Activated CD8-positive, alpha-beta T cell treated with anti-CD3 and anti-CD28 coated beads for 36 hours (primary cell): ENCODE data around the gene MARCKSL1. TPM values are rescaled to one million over a fixed set of nuclear protein-coding genes. Genes with fewer than 3 reads are reported as not detected.
"Not testable (repeated sequence)": the region's sequence is repeated elsewhere in the genome, so short reads cannot be mapped to it uniquely, and the experiment has no call there.

Source experiments
- ATAC-seq: fragments of 200-7000 bp; cut with Tn5 transposase; one replicate; pipeline ENCODE4 v1.10.0; 2021; ENCODE audit warnings: mild to moderate bottlenecking, moderate library complexity
- CTCF ChIA-PET: fragments of 350-600 bp; sonication (Branson Sonifier 250); formaldehyde crosslinking; loops from one replicate; lab custom pipeline; 2021; ENCODE audit warnings: antibody characterized with exemption; lab: Charles Lee
- POLR2A ChIA-PET: fragments of 350-600 bp; sonication (Branson Sonifier 250); formaldehyde crosslinking; loops from one replicate; lab custom pipeline; 2021; ENCODE audit warnings: antibody characterized with exemption; lab: Charles Lee
- DNase-seq: peaks from one replicate; pipeline ENCODE4 v3.0.0-alpha.2; 2020
- H3K27ac Mint-ChIP-seq: one replicate; pipeline ENCODE4 v1.8.0; 2021; ENCODE audit warnings: mild to moderate bottlenecking, mixed read lengths
- H3K27me3 Mint-ChIP-seq: one replicate; pipeline ENCODE4 v1.8.0; 2021; ENCODE audit warnings: mixed read lengths
- H3K36me3 Mint-ChIP-seq: one replicate; pipeline ENCODE4 v1.8.0; 2021; ENCODE audit warnings: low read depth, mixed read lengths
- H3K4me1 Mint-ChIP-seq: one replicate; pipeline ENCODE4 v1.8.0; 2021; ENCODE audit warnings: low read depth, mixed read lengths
- H3K4me3 Mint-ChIP-seq: one replicate; pipeline ENCODE4 v1.8.0; 2021; ENCODE audit warnings: mild to moderate bottlenecking, moderate library complexity, mixed read lengths
- H3K9me3 Mint-ChIP-seq: one replicate; pipeline ENCODE4 v1.8.0; 2021; ENCODE audit warnings: mixed read lengths
- intact Hi-C: fragments of 100-400 bp; cut with micrococcal nuclease; formaldehyde crosslinking; loops from one replicate; pipeline ENCODE4 v1.10.0; 2022
- total RNA-seq, 2 experiments: library from RNA; stranded (reverse); gene quantifications; one replicate each; pipeline ENCODE4 v1.2.3, GENCODE V29; 2021
- TF ChIP-seq, protein P1 (sequence below): fragments of 200-600 bp; IDR thresholded peaks from one replicate; pipeline ENCODE4 v1.8.0; 2022; ENCODE audit warnings: antibody characterized with exemption, mild to moderate bottlenecking

The MARCKSL1 gene
- total RNA-seq, 2 experiments from 2014 or later, result 31.2 to 33.5 TPM

GRCh38 chr1:32305310-32305709, 30.7 kb downstream of the MARCKSL1 start:
- ATAC-seq (no peak), DNase-seq (no peak)
- peaks cover 55% of the 10 kb centered on the region for H3K4me1 Mint-ChIP-seq
- H3K27ac Mint-ChIP-seq, result no peak overlapping the region
- peaks cover 64% of the 10 kb centered on the region for H3K36me3 Mint-ChIP-seq
- POLR2A ChIA-PET, result interaction anchor here (3.1 kb wide), 1 partner anchor 13 kb away, joined by 15 read pairs; the partner anchor contains the start of gene HDAC1
- TF ChIP-seq, protein P1, sequence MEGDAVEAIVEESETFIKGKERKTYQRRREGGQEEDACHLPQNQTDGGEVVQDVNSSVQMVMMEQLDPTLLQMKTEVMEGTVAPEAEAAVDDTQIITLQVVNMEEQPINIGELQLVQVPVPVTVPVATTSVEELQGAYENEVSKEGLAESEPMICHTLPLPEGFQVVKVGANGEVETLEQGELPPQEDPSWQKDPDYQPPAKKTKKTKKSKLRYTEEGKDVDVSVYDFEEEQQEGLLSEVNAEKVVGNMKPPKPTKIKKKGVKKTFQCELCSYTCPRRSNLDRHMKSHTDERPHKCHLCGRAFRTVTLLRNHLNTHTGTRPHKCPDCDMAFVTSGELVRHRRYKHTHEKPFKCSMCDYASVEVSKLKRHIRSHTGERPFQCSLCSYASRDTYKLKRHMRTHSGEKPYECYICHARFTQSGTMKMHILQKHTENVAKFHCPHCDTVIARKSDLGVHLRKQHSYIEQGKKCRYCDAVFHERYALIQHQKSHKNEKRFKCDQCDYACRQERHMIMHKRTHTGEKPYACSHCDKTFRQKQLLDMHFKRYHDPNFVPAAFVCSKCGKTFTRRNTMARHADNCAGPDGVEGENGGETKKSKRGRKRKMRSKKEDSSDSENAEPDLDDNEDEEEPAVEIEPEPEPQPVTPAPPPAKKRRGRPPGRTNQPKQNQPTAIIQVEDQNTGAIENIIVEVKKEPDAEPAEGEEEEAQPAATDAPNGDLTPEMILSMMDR, result no peak
- peaks cover 4% of the 10 kb centered on the region for H3K9me3 Mint-ChIP-seq
- no peaks in the 10 kb centered on the region for H3K27me3 Mint-ChIP-seq
- CTCF ChIA-PET, result interaction anchor here (2.8 kb wide), 1 partner anchor 90 kb away, joined by 11 read pairs; no protein-coding TSS in a partner anchor
- H3K4me3 Mint-ChIP-seq, result no peak overlapping the region
- intact Hi-C loops, result no loop called here

DNA sequence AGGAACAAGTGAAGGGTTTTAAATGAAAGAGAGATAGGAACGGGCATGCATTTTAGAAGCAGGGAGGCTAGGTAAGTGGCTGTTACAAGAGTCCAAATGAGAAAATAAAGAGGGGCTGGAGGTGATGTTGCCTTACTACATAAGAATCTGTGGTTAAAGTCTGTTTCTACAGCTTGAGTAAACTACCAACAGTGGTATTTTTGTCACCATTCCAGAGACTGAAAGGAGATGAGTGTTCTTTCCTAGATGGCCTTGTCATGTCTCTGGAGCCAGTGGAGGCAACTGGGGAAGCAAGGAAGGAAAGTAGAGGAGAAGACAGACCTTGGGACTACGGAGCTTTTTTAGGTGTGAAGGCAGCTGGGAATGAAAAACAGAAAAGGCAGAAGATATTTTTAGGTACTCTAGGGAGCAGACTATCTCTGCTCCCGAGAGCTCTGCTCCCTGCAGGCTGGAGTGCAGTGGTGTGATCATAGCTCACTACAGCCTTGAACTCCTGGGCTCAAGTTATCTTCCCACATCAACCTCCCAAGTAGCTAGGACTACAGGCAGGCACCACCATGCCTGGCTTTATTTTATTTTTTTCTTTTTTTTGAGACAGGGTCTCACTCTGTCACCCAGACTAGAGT, 31.9 kb downstream of the MARCKSL1 start:
- H3K9me3 Mint-ChIP-seq, result peaks cover 4% of the 10 kb centered on the region
- H3K4me1 Mint-ChIP-seq, result peaks cover 55% of the 10 kb centered on the region
- H3K27me3 Mint-ChIP-seq, result no peaks in the 10 kb centered on the region
- ChIA-PET POLR2A (interaction anchor here (0.5 to 3.1 kb wide), 6 partner anchors 8 to 110 kb away, joined by 3 to 15 read pairs (median 4); partner anchors contain the start of gene HDAC1), CTCF (interaction anchor here (0.9 to 2.8 kb wide), 3 partner anchors 81 to 88 kb away, joined by 3 to 11 read pairs (median 3); no protein-coding TSS in a partner anchor)
- peaks cover 56% of the 10 kb centered on the region for H3K36me3 Mint-ChIP-seq
- TF ChIP-seq, protein P1, result no peak
- H3K27ac Mint-ChIP-seq, result peak overlapping the region; percentile 66
- no peak for ATAC-seq
- no peak for DNase-seq
- intact Hi-C loops, result no loop called here
- no peak overlapping the region for H3K4me3 Mint-ChIP-seq

GRCh38 chr1:32303358-32303757, 32.7 kb downstream of the MARCKSL1 start:
- no peak for ATAC-seq
- DNase-seq, result no peak
- POLR2A ChIA-PET, result interaction anchor here (1.2 to 3.1 kb wide), 4 partner anchors 9 to 15 kb away, joined by 3 to 15 read pairs (median 6); partner anchors contain the start of gene HDAC1
- Mint-ChIP-seq H3K27ac (no peak overlapping the region), H3K9me3 (peaks cover 4% of the 10 kb centered on the region), H3K36me3 (peaks cover 53% of the 10 kb centered on the region), H3K4me1 (peaks cover 53% of the 10 kb centered on the region), H3K4me3 (no peak overlapping the region), H3K27me3 (no peaks in the 10 kb centered on the region)
- TF ChIP-seq, protein P1, result no peak
- CTCF ChIA-PET, result interaction anchor here (0.8 to 2.8 kb wide), 2 partner anchors 88 to 269 kb away, joined by 3 to 11 read pairs; no protein-coding TSS in a partner anchor
- intact Hi-C loops, result no loop called here

DNA sequence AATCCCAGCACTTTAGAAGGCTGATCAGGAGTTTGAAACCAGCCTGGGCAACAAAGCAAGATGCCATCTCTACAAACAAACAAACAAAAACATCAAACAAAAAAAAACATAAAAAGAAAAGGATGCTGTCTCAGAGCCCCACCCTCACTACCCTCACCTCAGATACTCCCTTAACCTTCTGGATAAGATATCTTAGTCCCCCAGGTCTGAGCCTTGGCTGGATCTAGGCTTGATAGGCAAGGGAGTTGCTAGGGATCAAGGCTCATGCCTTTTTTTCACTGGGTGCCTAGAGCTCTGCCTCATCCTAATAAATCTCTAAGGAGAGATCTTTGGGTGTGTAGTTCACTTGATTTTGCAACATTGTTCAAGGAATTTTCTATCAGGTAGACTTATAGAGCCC, 36.7 kb downstream of the MARCKSL1 start:
- peaks cover 57% of the 10 kb centered on the region for H3K4me1 Mint-ChIP-seq
- TF ChIP-seq, protein P1, result no peak
- ChIA-PET POLR2A (interaction anchor here (0.9 to 2.4 kb wide), 2 partner anchors 37 to 42 kb away, joined by 3 to 6 read pairs; partner anchors contain the start of gene MARCKSL1), CTCF (no interaction called here)
- peaks cover 45% of the 10 kb centered on the region for H3K36me3 Mint-ChIP-seq
- peaks cover 2% of the 10 kb centered on the region for H3K9me3 Mint-ChIP-seq
- no peak overlapping the region for H3K4me3 Mint-ChIP-seq
- ATAC-seq (no peak), DNase-seq (no peak)
- no peaks in the 10 kb centered on the region for H3K27me3 Mint-ChIP-seq
- intact Hi-C loops, result no loop called here
- H3K27ac Mint-ChIP-seq, result no peak overlapping the region

GRCh38 chr1:32298211-32298610, 37.8 kb downstream of the MARCKSL1 start:
- H3K9me3 Mint-ChIP-seq, intact Hi-C loops, DNase-seq, ATAC-seq, CTCF ChIA-PET, H3K27me3 Mint-ChIP-seq, H3K27ac Mint-ChIP-seq, H3K4me3 Mint-ChIP-seq: not testable (repeated sequence)
- Mint-ChIP-seq H3K4me1 (peaks cover 57% of the 10 kb centered on the region), H3K36me3 (peaks cover 38% of the 10 kb centered on the region)
- POLR2A ChIA-PET, result interaction anchor here (0.7 kb wide), 1 partner anchor 54 kb away, joined by 3 read pairs; no protein-coding TSS in a partner anchor
